ENCODE measurements around the gene HIRA.

The HIRA gene

GRCh38 chr22:19295733-19296132, 135.8 kb downstream of the HIRA start:
- H3K4me3 ChIP-seq (replicated peaks in 1 of 2; ENCODE audit: low read depth in 2 of 2, low read length in 2 of 2): no peak overlapping the region
- no peak for TF ChIP-seq CTCF (IDR thresholded peaks at IDR 0.05; ENCODE audit: low read depth, low read length)

GRCh38 chr22:19292458-19293230, 138.9 kb downstream of the HIRA start:
- TF ChIP-seq CTCF (IDR thresholded peaks at IDR 0.05; ENCODE audit: low read depth, low read length): no peak

More at GRCh38 chr22:19295733-19296132, 135.8 kb downstream of the HIRA start:
- no peak for DNase-seq (ENCODE audit: low read depth in 2 of 2)

GRCh38 chr22:19291580-19292457, 139.7 kb downstream of the HIRA start, which contains the start of gene CLTCL1:
TSS of gene CLTCL1 (minus strand) at chr22:19291719. CDS start at chr22:19291641, 78 bp downstream.
- TF ChIP-seq CTCF (IDR thresholded peaks at IDR 0.05; ENCODE audit: low read depth, low read length): no peak
- peak; percentile 70 to 85 for DNase-seq (ENCODE audit: low read depth in 2 of 2)
- peak within 1 kb of the TSS; percentile 77 for H3K4me3 ChIP-seq (replicated peaks in 1 of 2; ENCODE audit: low read depth in 2 of 2, low read length in 2 of 2)

More at GRCh38 chr22:19292458-19293230, 138.9 kb downstream of the HIRA start:
- peak overlapping the region; percentile 72 to 77 for H3K4me3 ChIP-seq (replicated peaks in 1 of 2; ENCODE audit: low read depth in 2 of 2, low read length in 2 of 2)
- peak; percentile 27 to 85 for DNase-seq (ENCODE audit: low read depth in 2 of 2)

- peak in 1 of 2 donors; percentile 21 for DNase-seq (ENCODE audit: low read depth in 2 of 2)
- H3K4me3 ChIP-seq (replicated peaks in 1 of 2; ENCODE audit: low read depth in 2 of 2, low read length in 2 of 2): peak overlapping the region; percentile 66 to 77
- no peak for TF ChIP-seq CTCF (IDR thresholded peaks at IDR 0.05; ENCODE audit: low read depth, low read length)
Measured at GRCh38 chr22:19291218-19291579, 140.3 kb downstream of the HIRA start.

GRCh38 chr22:19290400-19291217, 140.9 kb downstream of the HIRA start:
- peak in 1 of 2 donors; percentile 24 for DNase-seq (ENCODE audit: low read depth in 2 of 2)
- peak overlapping the region; percentile 66 to 77 for H3K4me3 ChIP-seq (replicated peaks in 1 of 2; ENCODE audit: low read depth in 2 of 2, low read length in 2 of 2)
- TF ChIP-seq CTCF (IDR thresholded peaks at IDR 0.05; ENCODE audit: low read depth, low read length): no peak
